HG02981 (cell line): ENCODE measurements around the gene SOD3.

Experiments
- ATAC-seq: cut with Tn5 transposase; IDR thresholded peaks from one replicate; pipeline ENCODE4 v1.9.1; 2021; ENCODE audit warnings: mild to moderate bottlenecking, moderate library complexity; ENCODE audit not compliant: unreplicated experiment

Gene SOD3

DNA sequence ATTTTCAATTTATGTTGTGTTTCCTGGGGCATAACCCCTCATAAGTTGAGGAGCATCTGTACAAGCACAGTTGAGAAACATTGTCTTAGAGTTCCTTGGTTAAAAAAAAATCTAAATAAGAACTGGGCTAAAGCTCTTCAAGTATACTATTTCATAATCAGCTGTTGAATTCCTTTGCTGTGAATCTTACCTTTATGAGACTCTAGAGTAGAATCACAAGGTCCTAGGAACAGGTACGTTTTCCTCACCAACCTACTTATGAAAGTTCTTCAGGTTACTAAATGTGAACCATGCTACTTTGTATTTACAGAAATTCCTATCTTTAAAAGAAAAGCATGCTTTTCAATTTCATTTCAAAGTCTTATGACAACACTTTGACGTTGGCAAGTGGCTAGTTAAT lies 20.9 kb upstream of the SOD3 start:
- ATAC-seq: no peak

DNA sequence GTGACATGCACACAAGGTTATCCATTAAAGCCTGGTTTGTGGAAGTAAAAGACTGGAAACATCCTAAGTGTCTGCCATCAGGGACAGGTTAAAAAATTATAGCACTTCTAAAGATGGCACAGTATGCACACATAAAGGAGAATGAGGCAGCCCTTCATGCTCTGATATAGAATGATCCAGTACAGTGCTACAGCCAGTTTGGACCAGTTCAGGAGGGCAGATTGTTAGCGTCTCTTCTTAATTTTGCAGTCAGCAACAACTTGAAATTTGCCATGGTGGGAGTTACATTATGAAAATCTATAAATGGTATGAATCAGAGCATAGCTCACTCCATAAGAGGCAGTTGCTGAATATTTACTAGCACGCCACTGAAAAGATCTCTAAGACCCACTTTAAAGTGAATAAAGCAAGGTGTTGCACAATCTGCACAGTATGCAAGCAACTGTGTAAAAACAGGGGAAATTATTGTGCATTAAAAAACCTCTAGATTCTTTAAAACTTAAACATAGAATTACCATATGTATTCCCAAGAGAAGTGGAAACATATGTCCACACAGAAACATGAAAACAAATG lies 20.3 kb upstream of the SOD3 start:
- no peak for ATAC-seq

DNA sequence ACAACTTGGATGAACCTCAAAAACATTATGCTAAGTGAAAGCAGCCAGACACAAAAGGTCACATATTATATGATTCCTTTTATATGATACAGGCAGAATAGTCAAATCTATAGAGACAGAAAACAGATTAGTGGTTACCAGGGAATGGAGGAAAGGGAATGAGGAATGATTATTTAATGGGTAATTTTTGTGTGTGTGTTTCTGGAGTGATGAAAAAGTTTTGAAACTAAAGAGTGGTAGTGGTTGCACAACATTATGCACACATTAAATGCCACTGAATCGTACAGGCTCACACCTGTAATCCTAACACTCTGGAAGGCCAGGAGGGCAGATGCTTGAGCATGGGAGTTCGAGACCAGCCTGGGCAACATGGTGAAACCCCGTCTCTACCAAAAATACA lies 19.6 kb upstream of the SOD3 start:
- ATAC-seq: no peak

DNA sequence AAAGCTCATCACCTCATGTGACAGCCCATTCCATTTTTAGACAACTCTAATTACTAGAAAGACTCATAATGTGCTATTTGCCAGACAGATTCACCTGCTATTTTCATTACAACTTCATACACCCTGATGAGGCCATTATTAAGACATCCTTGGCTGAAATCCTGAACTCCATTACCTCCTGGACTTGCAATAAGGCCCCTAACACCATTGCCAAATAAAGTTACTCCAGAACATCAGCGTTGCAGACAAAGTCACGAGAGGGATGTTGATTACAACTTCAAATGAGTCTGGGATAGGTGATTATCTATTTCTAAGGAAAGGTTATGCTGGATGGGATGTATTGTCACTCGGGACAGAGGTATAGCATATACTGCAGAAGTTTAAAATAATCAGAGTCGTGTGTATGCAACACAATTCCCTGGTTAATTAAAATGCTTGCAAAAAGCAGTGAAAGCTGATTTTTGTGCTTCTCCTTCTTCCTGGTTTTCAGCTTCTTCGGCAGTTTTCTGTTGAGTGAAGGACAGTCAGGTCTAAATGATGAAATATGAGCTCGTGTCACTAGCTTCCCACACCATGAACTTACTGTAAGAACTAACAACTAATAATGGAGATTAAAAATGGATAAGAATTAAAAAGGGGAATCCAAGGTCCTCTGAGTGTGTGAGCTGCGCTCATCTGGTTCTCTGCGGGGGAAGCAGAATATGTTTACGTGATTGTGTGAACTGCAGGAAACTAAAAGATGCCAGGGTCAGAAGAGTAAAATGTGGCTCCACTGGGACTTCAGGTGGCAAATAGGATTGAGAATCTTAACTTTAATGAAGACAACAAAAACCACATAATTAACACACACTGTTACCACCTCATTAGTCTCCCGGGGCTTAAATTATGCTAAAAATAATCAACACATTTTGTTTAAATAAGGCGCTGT lies 17.6 kb upstream of the SOD3 start:
- ATAC-seq: no peak

DNA sequence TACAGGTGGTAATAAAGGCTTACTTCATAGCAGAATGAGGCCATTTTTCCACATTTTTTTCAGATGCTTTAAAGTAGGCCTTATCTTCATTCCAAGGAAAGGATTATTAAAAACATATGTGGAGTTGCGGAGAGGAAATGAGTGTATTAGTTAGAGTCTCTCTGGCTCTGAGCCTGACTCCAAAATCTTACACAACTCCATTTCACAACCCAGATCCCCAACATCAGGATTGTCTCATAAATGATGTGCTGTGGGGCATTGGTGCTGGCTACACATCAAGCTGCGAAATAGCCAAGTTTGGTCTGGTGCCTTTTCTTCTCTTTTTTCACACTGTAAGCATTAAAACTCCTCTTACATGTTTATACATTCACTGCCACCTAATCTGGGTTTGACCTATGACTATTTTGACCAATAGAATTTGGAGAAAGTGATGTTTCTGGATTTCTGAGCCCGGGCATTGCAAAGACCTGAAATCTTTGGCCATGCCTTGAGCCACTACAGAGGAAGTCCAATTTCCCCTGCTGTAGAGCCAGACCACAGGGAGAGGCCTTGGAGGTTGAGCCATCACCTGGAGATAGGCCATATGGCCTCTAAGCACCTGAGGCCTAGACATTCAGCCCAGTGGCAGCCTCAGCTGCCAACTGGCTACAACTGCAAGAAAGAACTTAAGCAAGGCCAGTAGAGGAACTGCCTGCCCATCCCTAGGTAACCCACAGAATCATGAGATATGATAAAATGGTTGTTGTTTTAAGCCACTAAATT lies 16.7 kb upstream of the SOD3 start:
- ATAC-seq: no peak

DNA sequence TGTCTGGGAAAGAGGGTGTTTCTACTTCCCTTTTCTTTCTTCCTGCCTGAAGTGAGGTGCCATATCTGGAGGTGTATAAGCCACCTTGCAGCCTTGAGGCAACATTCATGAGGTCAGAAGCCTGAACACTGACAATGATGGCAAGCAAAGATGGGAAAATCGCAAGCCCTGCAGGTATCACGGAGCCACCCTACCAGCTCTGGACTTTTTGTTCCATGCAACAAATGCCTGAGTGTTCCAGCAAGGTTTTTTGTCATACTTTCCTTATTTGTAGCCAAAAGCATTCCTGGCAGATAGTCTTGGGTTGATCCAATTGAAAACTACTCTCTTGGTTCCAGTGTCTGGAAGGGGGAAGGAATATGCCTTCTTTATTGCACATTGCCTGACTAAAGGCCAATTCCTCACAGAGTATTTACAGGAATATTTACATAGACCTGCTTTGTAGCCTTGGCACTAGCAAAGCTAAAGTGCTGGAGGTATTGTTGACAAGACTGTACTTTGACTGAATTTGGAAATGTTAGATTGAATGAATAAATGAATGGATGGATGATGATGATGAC lies 14.4 kb upstream of the SOD3 start:
- ATAC-seq: no peak

DNA sequence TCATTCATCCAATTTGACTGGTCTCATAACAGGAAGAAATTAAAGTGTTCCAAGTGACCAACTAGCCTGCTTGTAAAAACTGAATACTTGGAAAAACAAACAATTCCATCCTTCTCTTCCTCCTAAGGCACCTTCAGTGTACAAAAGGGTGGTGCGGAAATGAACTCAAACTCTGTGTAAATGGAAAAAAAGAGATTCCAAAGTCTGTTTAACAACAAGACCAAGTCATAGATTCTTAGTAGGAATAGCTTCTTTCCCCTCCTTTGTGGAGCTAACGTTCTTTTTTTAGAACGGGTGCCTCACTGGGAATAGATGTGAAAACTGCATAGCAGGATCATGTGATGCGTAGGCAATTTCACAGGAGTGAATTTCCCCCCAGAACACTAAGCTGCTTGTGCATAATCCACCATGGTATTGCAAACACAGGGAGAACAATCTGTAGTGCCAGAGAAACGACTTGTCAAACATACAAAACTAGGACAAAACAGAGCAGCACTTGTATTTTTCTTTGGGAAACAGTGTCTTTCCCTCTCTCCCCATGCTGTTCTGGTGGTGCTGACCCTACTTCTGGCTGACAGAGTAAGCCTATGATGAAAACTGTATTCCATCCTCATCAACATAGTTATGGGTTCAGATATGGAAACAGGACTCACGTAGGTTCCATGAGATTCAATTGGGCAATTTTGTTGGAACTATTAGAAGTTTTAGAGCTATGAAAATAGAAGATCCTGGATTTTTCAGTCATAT lies 13.2 kb upstream of the SOD3 start:
- ATAC-seq: no peak

DNA sequence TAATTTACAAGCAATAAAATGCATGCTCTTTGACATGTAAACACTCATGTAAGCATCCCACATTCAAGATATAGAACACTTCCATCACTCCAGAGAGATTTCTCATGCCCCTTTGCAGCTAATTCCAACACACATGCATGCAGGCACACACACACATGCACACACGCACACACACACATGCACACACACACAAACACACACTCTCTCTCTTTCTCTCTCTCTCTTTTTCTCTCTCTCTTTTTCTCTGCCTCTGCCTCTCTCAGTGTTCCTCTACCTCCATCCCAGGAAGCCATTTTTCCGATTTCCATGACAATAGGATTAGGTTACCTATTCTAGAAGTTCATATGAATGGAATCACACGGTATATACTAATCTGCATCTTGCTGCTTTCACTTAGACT lies 11.9 kb upstream of the SOD3 start:
- ATAC-seq: no peak

DNA sequence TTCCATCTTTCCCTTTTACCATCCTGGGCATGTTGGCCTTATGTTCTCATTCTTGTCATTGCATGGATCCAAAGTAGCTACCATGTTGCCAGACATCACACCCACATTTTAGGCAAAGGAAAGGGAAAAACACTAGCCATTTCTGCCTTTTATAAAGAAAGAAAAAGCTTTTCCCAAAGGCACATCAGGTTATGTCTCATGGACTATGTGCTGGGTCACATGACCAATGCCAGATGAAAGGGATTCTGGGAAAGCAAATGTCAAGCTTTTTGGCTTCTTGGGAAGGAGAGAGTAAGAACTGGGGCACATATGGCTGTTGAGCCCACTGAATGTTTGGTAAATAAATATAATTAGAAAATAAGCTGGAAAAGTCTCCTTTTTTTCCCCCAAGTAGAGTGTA lies 4.3 kb upstream of the SOD3 start:
- no peak for ATAC-seq

DNA sequence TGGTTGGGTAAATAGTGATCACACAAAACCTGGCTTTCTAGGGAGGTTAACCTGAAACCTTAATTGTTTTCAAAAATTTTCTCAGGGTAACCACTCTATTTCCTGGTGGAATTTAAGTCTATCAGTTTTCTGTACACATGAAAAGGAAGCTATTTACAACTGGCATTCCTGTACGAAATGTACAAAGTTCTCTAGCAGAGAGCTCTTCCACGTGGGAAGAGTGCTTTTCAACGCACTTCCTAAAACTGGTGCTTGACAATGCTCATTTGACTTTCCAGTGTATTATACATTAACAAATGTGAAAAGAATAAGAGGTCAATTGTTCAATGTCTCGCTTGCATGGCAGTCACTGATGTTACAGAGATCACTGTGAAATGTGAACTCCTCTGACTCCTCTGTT lies 2.8 kb upstream of the SOD3 start:
- no peak for ATAC-seq

DNA sequence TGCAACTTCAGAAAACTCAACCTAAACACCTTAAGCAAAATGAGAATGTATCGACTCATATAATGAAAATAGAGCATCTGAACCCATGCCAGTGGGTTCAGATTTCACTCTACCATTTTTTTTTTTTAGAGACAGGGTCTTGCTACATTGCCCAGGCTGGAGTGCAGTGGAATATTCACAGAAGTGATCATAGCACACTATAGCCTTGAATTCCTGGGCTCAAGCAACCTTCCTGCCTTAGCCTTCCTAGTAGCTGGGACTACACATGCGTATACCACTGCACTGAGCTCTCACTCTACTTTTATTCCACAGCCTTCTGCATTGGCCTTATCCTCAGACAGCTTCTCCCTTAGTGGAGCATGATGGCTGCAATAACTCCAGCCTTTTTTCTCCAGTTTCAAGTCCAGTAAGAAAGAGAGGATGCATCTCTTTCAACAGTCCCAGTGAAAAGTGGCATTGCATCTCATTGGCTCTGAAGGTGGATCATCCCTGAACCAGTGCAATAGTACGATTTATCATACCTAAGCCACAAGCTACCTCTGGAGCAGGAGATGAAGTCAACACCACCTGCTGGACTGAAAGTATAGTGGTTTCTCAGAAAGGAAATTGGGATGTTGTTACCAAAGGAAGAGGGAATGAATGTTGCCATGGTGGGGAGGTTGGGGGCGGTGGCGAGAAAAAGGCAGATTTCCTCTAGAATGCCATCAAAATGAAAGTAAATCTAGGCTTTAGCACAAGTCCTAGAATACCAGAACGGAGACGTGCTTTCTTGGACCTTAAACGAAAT lies 2.0 kb upstream of the SOD3 start:
- ATAC-seq: no peak

DNA sequence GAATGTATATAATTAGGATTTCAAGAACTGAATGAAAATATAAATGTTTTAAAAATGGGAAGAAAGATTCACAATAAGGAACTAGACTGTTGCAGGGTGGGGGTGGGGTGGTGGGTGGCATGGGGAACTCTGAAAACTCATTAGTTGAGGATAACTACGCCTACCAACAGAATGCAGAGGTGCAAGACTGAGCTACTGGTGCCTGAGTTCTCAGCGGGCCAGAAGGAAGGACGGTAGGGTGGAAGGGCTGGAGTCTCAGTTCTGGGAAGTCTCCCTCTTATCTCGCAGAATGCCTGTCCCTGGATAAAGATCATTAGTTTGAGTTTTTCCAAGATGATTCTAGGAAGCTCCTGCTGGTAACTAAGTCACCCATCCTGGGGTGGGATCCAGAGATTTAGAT lies 1.3 kb upstream of the SOD3 start:
- no peak for ATAC-seq

DNA sequence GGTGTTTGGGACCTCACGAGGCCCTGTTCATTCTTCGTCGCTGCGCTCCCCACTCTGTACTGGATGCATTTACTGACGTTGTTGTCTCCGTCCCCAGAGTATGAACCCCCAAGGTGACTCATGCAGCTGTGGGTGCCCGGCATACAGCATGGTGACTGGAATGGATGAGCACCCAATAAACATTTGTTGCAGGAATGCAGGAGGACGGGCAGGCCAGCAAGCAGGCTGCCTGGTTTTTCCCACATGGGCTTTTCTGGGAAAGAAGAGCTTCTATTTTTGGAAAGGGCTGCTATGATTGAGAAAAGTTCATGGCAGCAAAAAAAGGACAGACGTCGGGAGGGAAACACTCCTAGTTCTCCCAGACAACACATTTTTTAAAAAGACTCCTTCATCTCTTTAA lies 893 bp upstream of the SOD3 start:
- no peak for ATAC-seq

DNA sequence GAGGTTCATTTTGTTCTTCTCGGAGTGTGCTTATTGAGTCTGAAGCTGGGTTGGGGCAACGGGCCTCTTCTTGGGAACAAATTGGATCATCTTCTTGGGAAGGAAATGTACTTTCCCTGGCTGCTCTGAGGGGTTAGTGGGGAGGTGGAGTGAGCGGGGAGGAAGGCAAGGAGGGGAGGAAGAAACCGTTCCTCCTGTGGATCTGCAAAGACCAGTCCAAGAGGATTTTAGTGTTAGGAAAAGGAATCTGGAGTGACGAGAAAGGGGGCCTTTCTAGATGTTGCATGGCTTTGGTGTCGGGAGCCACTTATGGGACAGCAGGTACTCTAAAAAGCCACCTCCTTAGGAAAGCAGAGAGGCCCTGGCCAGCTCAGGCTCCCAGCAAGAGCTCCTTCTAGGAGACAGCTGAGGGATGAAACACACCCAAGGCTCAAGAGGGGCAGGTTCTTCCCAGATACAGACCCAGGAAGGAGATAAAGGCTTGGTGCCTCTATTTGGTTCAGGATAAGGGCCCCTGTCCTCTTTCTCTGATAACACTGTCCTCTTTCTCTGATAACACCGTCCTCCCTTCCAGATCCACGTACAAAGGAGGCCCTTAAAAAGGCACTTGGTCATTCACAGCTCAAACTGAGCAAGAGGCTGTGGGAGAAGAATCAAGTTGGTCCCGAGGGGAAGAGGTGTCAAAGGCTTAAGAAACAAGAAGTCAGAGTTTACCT lies 451 bp downstream of the SOD3 start:
- ATAC-seq: no peak

DNA sequence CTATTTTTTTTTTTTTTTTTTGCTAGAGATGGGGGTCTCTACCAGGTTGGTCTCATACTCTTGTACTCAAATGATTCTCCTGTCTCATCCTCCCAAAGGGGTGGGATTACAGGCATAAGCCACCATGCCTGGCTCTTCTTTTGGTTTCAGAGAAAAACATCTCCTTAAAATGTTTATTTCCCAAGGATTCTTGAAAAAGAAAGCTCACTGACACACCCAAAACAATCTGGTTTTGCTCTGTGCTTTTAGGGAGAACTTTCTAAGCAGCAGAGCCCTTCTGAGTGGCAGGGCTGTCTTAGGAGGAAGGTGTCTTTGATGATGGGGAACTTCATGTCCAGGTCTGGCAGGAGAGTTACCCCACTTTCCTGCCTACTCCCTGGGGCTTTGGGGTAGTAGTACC lies 1.2 kb downstream of the SOD3 start:
- ATAC-seq: no peak

DNA sequence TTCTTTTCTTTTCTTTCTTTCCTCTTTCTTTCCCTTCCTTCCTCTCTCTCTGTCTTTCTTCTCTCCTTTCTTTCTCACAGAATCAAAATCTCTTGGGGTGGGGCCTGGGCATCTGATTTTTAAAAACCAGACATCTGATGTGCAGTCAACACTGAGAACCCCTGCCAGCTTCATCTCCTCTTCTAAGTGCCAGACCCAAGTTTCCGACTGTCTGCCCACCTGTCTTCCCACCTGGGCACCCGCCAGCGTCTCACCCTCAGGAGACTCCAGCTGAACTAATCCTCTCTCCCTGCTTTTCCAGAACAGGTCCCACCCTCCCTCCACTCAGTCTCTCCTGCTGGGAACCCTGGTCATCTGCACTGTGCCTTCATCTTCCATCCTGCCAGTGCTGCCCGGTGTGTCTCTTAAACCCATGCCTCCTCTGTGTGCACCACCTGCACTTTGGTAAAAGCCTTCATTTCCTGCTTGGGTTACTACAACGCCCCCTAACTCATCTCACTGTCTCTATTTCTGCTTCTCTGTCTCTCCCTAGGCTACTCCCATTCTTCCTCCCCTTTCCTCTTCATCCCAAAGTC lies 2.8 kb downstream of the SOD3 start:
- no peak for ATAC-seq

DNA sequence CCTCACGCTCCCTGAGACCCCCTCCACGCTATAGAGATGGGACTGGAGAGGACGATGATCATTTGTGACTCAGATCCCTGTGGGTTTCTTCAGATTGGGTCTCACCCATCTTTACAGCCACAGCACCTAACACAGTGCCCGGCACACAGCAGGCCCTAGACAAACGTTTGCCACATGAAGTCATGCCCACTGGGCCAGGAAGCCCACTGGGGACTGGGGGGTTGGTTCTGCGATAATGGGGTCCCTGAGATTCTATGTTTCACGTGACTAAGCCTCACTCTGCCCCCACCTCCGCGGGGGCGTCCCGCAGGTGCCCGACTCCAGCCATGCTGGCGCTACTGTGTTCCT lies 3.8 kb downstream of the SOD3 start:
- no peak for ATAC-seq

DNA sequence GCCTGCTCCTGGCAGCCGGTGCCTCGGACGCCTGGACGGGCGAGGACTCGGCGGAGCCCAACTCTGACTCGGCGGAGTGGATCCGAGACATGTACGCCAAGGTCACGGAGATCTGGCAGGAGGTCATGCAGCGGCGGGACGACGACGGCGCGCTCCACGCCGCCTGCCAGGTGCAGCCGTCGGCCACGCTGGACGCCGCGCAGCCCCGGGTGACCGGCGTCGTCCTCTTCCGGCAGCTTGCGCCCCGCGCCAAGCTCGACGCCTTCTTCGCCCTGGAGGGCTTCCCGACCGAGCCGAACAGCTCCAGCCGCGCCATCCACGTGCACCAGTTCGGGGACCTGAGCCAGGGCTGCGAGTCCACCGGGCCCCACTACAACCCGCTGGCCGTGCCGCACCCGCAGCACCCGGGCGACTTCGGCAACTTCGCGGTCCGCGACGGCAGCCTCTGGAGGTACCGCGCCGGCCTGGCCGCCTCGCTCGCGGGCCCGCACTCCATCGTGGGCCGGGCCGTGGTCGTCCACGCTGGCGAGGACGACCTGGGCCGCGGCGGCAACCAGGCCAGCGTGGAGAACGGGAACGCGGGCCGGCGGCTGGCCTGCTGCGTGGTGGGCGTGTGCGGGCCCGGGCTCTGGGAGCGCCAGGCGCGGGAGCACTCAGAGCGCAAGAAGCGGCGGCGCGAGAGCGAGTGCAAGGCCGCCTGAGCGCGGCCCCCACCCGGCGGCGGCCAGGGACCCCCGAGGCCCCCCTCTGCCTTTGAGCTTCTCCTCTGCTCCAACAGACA lies 4.4 kb downstream of the SOD3 start:
- no peak for ATAC-seq
